ENCODE results near the gene TP53RK. TPM values are rescaled to one million over a fixed set of nuclear protein-coding genes. Genes with fewer than 3 reads are reported as not detected.

Gene TP53RK
- total and polyA plus RNA-seq, 2 of the 13 experiments (the other 11 are each of a cell fraction or from before 2014, with no cell fraction given) = 12.9 to 25.5 TPM

DNA sequence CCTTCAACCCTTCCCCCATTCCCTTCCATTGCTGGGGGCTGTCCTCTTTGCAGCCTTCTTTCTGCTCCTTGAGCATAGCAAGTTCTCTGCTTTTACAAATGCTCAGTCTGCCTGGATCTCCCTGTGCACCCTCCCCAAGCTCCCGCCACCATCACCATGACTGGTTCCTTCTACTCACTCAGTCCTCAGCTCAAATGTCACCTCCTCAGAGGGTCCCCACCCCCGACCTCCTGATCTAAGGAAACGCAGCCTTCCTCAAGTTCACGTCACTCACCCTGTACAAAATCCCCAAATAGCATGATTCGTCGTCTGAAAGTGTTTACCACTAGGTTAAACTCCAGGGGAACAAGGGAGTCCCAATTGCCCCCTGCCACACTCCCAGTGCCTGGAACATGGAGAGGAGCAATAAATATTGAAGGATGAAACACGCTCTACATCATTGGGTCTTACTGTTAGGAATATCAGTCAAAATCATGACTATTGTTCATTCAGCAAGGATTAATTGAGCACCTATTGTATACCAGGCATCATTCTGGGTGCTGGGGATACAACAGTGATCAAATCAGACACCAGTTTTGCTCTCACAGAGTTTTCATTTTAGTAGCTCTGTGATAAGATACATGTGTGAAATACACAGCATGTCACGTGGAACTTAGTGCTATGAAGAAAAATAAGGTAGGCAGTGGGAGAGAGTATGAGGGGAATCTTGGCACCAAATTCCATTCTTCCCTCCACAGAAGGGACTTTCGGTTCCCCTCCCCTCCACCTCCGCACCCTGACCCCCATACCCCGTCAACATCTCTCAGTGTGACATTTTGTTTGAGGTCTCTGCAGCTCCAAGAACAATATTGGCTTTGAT is 15.6 kb downstream of the TP53RK start (continued):
- TF ChIP-seq ADNP (CRISPR knock-in tag; IDR thresholded peaks at IDR 0.05) (no peak), EHMT2 (IDR thresholded peaks at IDR 0.05; ENCODE audit: borderline replicate concordance, low read depth, low read length) (no peak), ZBTB3 (CRISPR knock-in tag; IDR thresholded peaks at IDR 0.05; ENCODE audit: borderline replicate concordance, low read depth) (no peak), ZNF101 (CRISPR knock-in tag; IDR thresholded peaks at IDR 0.05; ENCODE audit: borderline replicate concordance, low read depth) (0 out of 2 replicates have a peak, but pooled peaks have one; percentile 19), ZNF850 (CRISPR knock-in tag; conservative IDR thresholded peaks at IDR 0.05) (no peak), ZNF891 (CRISPR knock-in tag; IDR thresholded peaks at IDR 0.05) (no peak), RNF2 (conservative IDR thresholded peaks at IDR 0.05; ENCODE audit: low read depth) (no peak), FIP1L1 (IDR thresholded peaks at IDR 0.05; ENCODE audit: borderline replicate concordance, insufficient read depth, low read depth, low read length) (no peak), ZNF331 (CRISPR knock-in tag; IDR thresholded peaks at IDR 0.05) (no peak), MIXL1 (CRISPR knock-in tag; IDR thresholded peaks at IDR 0.05) (no peak), ZNF564 (CRISPR knock-in tag; IDR thresholded peaks at IDR 0.05) (no peak), EED (CRISPR knock-in tag; IDR thresholded peaks at IDR 0.05) (no peak), ZNF816 (CRISPR knock-in tag; IDR thresholded peaks at IDR 0.05; ENCODE audit: borderline replicate concordance) (no peak), ZSCAN22 (CRISPR knock-in tag; IDR thresholded peaks at IDR 0.05) (no peak), ARNT (IDR thresholded peaks at IDR 0.05) (no peak), TCF7 (IDR thresholded peaks at IDR 0.05; ENCODE audit: low read depth) (no peak), ZNF576 (CRISPR knock-in tag; IDR thresholded peaks at IDR 0.05) (no peak), PITX1 (CRISPR knock-in tag; IDR thresholded peaks at IDR 0.05) (no peak), ZNF432 (CRISPR knock-in tag; IDR thresholded peaks at IDR 0.05; ENCODE audit: borderline replicate concordance) (no peak), REL (CRISPR knock-in tag; conservative IDR thresholded peaks at IDR 0.05) (peak; percentile 83), ZNF431 (CRISPR knock-in tag; IDR thresholded peaks at IDR 0.05; ENCODE audit: borderline replicate concordance, low read depth) (no peak), ZNF224 (CRISPR knock-in tag; IDR thresholded peaks at IDR 0.05) (no peak), ZFP36 (IDR thresholded peaks at IDR 0.05; ENCODE audit: borderline replicate concordance, low read depth, low read length, partially characterized antibody) (no peak), HNF1B (CRISPR knock-in tag; IDR thresholded peaks at IDR 0.05) (no peak), TCF12 (IDR thresholded peaks at IDR 0.05) (no peak), TCF12 (CRISPR knock-in tag; IDR thresholded peaks at IDR 0.05) (no peak), XRCC5 (optimal IDR thresholded peaks at IDR 0.05; ENCODE audit: low read length) (no peak), TEAD2 (CRISPR knock-in tag; IDR thresholded peaks at IDR 0.05) (no peak)
- TF ChIP-seq, protein P1, sequence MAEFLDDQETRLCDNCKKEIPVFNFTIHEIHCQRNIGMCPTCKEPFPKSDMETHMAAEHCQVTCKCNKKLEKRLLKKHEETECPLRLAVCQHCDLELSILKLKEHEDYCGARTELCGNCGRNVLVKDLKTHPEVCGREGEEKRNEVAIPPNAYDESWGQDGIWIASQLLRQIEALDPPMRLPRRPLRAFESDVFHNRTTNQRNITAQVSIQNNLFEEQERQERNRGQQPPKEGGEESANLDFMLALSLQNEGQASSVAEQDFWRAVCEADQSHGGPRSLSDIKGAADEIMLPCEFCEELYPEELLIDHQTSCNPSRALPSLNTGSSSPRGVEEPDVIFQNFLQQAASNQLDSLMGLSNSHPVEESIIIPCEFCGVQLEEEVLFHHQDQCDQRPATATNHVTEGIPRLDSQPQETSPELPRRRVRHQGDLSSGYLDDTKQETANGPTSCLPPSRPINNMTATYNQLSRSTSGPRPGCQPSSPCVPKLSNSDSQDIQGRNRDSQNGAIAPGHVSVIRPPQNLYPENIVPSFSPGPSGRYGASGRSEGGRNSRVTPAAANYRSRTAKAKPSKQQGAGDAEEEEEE (CRISPR knock-in tag; IDR thresholded peaks at IDR 0.05; ENCODE audit: borderline replicate concordance) = no peak

Data from HepG2 (cell line).